PC-9 (cell line): ENCODE results near the gene TTBK1.

Experiments used
- CTCF ChIP-seq: fragments of 200-600 bp; sonication (generic); conservative IDR thresholded peaks from 2 replicates; pipeline ENCODE4 v1.6.1; 2017; ENCODE audit warnings: mixed run types, antibody characterized with exemption, mild to moderate bottlenecking, moderate library complexity
- EZH2 ChIP-seq: fragments of 200-600 bp; sonication (generic); IDR thresholded peaks from 2 replicates; pipeline ENCODE4 v1.8.0; 2017; ENCODE audit warnings: antibody characterized with exemption, low read depth

- TF ChIP-seq CTCF = no peak
- no peak for TF ChIP-seq EZH2
Measured at GRCh38 chr6:43274916-43275597, 31.8 kb downstream of the TTBK1 start.
